Hippocampal formation (tissue), 2 donors: Measurements from ENCODE around the gene GPRIN2.
"Not testable (repeated sequence)": the region's sequence is repeated elsewhere in the genome, so short reads cannot be mapped to it uniquely, and the experiment has no call there.

Experiments used
- DNase-seq, 2 donors: peaks; one replicate each; lab custom pipeline; 2025; lab: John Stamatoyannopoulos, UW

GPRIN2 gene

GRCh38 chr10:46537309-46537708 is 19.1 kb downstream of the GPRIN2 start:
- no peak for DNase-seq

GRCh38 chr10:46536781-46537180 is 19.7 kb downstream of the GPRIN2 start:
- DNase-seq, result no peak

GRCh38 chr10:46536171-46536570 is 20.3 kb downstream of the GPRIN2 start:
- no peak for DNase-seq

- DNase-seq, result no peak
These were observed 21.5 kb downstream of the GPRIN2 start for GRCh38 chr10:46534828-46535524.

- DNase-seq, result not testable (repeated sequence)
These were observed 24.2 kb downstream of the GPRIN2 start for GRCh38 chr10:46532256-46532655.

- DNase-seq, result no peak
These were observed 25.9 kb downstream of the GPRIN2 start for GRCh38 chr10:46530249-46531186.

- DNase-seq, result not testable (repeated sequence)
These were observed 26.7 kb downstream of the GPRIN2 start for GRCh38 chr10:46529742-46530141.

- DNase-seq, result no peak
These were observed 27.5 kb downstream of the GPRIN2 start for GRCh38 chr10:46528675-46529615.

GRCh38 chr10:46528171-46528671 is 28.2 kb downstream of the GPRIN2 start:
- DNase-seq, result no peak

- no peak for DNase-seq
These were observed 29.1 kb downstream of the GPRIN2 start for GRCh38 chr10:46527241-46527811.

GRCh38 chr10:46526682-46527038 is 29.8 kb downstream of the GPRIN2 start:
- DNase-seq, result no peak

GRCh38 chr10:46525824-46526681 is 30.4 kb downstream of the GPRIN2 start:
- DNase-seq, result no peak

GRCh38 chr10:46525177-46525823 is 31.2 kb downstream of the GPRIN2 start:
- DNase-seq, result no peak

- DNase-seq, result no peak
These were observed 31.8 kb downstream of the GPRIN2 start for GRCh38 chr10:46524472-46525176.

GRCh38 chr10:46523962-46524471 is 32.4 kb downstream of the GPRIN2 start:
- DNase-seq, result no peak

GRCh38 chr10:46523119-46523961 is 33.1 kb downstream of the GPRIN2 start:
- no peak for DNase-seq

GRCh38 chr10:46522295-46523118 is 34.0 kb downstream of the GPRIN2 start:
- no peak for DNase-seq
